Measurements from ENCODE around the gene COPB1.

COPB1 gene

DNA sequence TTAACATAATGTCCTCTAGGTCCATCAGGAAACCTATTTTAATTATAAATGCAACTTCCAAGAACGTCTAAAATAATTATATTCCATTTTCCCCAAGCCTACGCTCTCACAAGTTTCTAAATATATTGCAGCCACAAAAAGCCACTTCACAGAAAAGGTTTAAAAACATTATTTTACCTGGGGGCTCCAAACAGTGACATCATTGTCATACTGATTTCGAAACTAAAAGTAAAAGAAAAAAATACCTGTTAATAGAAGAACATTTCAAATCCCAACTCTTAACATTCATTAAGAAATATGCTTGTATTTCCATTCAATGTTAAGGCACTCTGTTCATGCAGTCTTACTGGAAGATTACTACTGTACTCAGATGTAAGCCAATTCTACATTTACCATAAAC, 19.2 kb upstream of the COPB1 start:
- DNase-seq (ENCODE audit: low read depth, low spot score) = no peak

DNA sequence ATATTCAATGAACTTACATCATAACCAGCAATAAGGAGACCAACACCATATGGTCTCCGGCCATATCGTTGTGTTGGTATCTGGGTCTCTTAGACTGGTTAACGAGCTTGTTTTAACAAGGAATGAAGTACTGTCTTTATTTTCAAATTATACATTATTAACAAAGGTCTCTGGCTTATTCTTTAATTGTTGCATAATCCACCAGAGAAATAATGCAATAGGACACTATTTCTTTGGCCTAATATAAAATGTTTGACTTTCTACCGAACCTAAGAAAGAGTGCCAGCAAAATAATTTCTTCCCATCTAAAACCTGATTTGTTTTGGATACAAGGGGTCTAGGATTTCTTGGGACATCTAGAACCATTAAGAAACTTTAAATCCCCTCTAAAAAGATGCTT, 14.2 kb upstream of the COPB1 start:
- no peak for DNase-seq (ENCODE audit: low read depth, low spot score)

DNA sequence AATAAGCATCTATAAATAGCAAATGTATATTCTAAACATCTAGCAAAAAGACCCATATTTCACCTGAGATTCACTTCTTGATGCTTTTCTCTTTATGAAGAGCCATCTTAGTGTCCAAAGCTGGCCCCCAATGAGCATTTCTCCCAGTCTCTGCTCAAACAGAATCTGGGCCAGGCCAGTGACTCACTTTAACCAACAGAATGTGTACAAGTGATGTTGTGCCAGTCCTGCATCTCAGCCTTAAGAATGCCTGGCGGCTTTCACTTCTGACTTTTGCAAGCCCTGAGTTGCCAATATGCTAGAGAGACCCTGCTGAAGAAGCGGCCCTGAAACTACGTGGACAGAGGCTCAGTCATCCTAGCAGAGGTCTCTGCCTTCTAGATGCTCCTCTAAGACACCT, 6.9 kb upstream of the COPB1 start:
- DNase-seq (ENCODE audit: low read depth, low spot score) = peak; percentile 69

DNA sequence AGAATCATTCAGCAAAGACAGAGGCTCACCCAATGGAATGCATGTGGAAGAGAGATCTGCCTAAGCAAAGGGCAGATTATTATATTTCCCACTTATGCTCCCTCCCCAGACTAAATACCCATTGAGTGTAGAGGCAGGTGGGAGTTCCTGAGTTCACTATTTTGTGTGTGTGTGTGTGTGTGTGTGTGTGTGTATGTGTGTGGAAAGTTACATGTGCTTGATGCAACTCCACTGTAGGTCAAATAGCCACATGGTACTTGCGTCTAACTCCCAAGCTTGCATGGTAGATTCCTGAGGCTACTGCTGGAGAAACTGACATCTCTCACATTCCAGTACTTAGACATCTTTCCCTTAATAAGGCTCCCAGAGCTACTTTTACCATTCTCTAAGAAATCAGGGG, 3.4 kb upstream of the COPB1 start:
- DNase-seq (ENCODE audit: low read depth, low spot score) = no peak

DNA sequence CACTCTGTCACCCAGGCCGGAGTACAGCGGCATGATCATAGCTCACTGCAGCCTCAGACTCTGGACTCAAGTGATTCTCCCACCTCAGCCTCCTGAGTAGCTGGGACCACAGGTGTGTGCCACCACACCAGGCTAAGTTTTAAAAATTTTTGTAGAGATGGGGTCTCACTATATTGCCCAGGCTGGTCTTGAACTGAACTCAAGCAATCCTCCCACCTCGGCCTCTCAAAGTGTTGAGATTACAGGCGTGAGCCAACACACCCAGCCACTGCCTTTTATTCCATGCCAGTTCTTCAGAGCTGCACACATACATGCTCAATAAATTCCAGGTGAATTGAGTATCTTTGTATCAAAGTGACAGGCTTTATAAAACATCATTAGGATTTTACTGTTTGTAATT, 2.4 kb upstream of the COPB1 start:
- DNase-seq (ENCODE audit: low read depth, low spot score) = no peak

DNA sequence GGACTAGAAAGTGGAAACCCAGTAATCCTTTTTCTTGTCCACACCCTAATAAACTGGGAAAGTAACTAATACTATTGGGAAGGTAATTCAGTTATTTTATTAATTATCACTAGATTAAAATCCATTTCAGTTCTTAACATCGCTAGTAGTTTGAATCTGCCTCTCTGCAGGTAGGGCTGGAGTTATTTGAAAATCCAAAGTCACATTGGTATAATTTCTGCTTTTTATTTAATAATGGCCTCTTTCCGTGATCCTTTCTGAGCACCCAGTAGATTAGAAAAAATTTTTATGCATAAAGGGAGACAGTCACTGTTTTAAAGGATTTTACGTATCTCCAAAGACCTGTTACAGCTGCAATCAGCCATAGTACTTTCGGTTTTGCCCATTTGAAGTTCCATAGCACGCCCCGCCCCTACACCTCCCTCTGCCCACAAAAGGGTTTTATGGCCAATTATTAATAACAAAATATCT, 605 bp upstream of the COPB1 start:
- DNase-seq (ENCODE audit: low read depth, low spot score) = peak; percentile 67

DNA sequence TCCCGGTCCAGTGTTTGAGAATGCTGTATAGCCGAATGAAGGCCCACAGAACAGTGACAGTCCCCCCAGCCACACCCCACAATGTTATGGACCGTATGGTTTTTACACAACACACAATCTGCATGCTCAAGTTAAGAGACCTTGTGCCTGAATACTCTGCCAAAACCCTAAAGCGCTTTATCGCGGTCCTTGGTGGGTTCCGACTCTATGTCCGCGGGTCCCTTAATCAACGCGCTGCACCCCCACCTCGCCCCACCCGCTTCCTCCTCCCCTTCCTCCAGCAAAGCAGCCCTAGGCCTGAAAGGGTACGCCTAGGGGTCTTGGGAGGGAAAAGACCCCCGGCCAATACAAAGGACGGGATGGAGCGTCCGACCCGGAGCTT, 442 bp downstream of the COPB1 start:
- peak; percentile 50 for DNase-seq (ENCODE audit: low read depth, low spot score)

DNA sequence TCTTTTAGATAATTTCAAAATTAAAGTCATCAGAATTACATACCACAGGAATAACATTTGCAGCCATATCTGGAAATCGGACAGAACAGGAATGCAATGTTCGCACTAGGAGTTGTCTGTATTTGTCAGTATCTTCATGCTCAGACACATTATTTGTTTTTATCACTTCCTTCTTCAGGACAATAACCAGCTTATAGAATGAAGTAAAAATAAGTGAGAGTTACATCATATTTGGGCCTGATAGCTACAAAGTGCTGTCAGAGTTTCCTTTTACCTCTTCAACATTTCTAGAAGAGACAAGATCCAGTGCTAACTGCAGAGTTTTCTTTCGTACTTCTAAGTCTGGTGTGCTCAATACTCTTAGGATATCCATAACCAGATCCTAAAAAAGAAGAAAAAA, 18.9 kb downstream of the COPB1 start:
- no peak for DNase-seq (ENCODE audit: low read depth, low spot score)

DNA sequence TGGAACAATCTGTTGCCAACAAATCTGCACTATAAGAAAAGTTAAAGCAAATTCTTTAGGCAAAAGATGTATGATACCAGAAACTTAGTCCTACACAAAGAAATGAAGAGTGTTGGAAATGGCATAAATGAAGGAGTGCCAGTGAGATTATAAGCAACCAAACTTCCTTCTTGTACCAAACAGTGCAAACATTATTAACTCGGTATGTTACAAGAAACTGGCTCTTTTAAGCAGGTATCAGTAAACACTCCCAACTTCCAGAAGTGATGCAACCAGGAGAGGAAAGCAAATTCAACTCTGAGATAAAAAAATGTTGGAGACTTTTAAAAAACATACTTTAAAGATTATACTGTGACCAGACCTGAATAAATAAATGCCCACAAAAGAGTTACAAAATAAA, 28.5 kb downstream of the COPB1 start:
- DNase-seq (ENCODE audit: low read depth, low spot score) = no peak

DNA sequence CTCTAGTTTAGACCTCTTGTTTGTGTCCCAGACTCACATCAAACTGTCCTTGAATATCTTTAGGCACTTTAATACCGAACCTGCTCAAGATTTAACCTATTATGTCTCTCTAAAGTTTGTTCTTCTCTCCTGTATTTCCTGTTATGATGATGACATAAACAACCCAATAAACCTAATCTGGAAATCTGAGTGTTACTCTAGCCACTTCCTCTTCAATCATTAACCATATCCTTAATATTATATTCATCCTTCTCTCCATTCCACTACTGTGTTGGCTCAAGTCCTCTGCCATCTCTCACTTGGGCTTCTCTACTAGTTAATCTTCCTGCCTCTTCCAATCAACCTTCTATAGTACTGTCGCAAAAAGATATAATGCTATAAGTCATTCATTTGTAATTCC, 36.0 kb downstream of the COPB1 start:
- DNase-seq (ENCODE audit: low read depth, low spot score) = no peak

DNA sequence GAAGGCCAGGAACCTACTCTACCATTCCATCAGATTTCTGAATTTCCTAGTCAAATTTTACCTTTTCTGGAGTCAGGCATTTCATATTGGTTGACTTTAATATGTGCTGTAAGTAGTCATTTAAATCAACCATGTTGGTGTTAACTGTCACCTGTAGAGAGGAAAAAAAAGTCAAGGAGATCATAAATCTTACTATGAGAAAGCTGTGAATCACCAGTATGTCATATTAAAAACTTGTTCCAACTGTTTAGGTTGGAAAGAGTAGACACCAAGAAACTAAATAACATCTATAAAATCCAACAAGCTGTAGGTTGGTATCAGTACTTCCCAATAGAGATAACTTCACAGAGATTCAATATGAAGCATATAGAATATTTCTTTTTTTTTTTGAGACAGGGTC, 39.5 kb downstream of the COPB1 start:
- no peak for DNase-seq (ENCODE audit: low read depth, low spot score)

DNA sequence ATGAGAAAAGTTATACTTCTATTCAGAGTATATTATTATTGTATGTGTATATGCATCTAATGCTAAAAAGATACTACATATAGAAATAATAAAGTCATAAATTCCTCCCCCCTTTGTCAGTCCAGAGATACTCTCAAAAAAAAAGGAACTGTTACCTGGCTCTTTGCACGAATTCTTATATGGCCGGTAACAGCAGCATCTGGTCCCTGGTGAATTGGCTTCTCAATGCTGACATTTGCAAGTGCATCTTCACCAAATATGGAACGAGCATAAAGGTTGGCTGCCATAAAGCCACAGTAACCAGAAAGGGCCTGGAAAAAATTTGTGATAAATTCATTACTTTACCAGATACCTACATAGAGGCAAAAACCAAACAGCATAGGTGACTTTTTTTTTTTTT, 41.2 kb downstream of the COPB1 start:
- no peak for DNase-seq (ENCODE audit: low read depth, low spot score)

DNA sequence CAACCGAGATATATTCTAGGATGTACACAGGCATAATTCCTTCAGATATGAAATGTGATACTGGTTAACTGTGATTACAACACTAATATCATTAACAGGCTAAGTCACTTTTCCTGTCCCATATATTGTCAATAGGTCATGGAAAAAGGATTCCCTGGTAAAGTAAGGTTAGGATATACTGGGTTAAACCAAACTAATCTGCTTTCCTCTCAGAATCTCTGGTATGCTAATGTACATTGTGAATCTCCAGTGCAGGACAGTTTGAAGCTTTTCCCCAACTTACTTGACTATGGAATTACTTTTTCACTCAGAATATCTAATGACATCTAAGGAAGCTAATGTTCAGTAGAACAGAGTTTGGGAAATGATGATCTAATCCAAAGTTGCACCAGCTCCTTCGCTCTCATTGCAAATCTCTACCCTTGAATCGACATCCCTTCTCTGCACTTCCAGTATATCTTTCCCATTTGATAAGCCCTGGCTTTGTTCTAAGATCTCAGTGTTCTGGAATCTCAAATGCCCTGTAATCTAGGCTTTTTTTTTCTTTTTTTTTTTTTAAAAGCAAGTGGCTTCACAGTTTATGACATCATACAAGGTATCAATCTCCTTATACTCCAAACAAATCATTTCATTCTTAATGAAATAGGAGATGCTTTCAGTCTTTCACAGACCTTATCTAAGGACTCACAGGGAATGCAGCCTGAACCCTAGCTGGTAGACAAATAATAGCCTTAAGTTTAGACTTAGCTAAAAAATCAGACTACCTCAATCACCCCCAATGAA, 43.8 kb downstream of the COPB1 start:
- DNase-seq (ENCODE audit: low read depth, low spot score) = no peak

DNA sequence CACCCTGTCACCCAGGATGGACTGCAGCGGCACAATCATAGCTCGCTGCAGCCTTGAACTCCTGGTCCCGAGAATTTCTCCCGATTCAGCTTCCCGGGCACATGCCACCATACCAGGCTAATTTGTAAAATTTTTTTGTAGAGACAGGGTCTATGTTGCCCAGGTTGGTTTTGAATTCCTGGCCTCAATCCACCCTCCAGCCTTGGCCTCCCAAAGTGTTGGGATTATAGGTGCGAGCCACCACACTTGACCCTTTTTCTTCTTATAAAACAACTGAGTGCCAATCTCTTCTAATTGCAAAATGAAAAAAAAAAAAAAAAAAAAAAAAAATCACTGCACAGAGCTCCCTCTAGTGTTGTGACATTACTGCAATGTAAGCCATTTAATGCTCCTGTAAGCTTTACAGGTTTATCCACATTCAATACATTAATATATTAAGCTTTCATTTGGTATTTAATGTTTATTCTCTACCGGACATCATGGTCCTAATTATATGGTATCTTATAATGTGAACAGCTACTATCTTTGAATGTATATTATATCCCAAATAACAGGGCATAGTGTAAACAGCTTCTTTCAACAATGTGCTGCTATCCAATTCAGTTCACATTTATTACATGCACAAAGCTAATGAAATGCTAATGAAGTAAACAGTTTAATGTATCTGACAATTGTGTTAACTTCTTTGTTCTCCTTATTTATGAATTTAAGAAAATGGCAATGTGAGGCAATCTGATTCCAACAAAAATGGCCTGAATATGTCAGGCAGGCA, 44.6 kb downstream of the COPB1 start:
- peak; percentile 43 for DNase-seq (ENCODE audit: low read depth, low spot score)

DNA sequence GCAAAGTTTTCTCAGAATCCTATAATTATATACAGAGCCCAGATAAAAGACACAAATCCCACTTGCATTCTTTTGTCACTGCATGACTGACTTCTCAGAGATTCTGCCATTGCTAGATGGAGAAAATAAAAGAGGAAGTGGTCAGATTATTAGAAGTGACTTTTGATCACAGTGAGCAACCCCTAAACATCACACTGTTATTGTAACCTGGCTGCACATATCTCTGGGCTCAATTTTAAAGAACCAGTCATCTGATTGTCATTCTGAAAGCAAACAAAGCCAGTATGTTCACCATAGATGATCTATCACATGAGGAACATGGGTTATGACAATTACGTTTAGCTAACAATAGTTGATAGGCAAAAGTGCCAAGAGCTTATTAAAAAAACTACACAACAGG, 47.8 kb downstream of the COPB1 start:
- no peak for DNase-seq (ENCODE audit: low read depth, low spot score)

DNA sequence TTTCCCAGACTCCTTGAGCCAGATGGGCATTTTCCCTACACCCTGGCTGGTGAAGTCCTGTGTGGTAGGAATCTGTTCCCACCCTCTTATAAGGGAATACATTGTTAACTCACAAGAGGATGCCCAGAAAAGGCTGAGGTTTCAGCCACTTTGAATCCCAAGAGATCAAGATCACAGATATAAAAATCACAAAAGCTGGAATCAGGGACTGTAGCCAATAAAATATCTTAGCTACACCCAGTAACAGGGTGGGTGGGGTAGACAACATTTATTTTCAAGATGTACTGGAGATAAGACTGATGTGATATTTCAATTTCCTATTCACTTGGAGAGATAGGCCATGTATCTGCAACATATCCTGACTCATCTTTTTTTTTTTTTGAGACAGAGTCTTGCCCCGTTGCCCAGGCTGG, 50.3 kb downstream of the COPB1 start:
- no peak for DNase-seq (ENCODE audit: low read depth, low spot score)

DNA sequence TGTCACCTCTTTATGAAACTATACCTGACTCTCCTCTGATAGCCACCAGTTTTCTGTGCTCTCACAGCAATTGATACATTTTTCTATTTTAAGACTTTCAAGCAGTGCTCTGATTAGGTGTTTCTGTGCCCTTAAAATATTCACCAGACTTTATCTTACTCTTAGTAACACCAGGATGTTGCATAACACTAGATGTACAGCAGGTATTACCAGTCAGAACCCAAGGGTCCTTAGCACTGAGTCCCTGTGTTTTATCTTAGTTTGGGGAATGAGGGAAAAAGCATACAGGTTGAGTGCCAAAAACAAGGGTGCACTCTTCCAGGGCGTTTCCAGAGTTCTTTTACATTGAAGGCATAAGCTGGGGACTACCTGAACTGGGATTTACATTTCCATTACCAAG, 51.4 kb downstream of the COPB1 start:
- DNase-seq (ENCODE audit: low read depth, low spot score) = no peak

DNA sequence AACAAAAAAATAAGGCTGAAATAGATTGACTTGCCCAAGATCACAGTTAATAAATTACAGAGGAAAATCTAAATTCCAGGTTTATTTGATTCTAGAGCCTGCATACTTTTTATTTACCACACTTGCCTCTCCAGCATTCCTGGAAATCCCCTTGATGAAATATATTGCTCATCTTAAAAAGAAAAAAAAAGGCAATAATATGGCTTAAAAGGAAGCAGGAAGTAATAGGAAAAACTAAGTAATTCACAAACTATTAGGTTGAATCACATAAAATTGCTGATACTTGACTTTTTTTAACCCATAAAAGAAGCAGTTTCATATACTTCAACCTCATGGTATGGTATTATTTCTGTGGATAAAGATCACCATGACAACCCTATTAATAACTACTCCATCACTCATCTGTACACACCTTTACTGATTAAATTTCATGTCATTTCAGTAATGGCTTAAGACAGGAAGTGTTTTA, 52.9 kb downstream of the COPB1 start:
- peak; percentile 41 for DNase-seq (ENCODE audit: low read depth, low spot score)

DNA sequence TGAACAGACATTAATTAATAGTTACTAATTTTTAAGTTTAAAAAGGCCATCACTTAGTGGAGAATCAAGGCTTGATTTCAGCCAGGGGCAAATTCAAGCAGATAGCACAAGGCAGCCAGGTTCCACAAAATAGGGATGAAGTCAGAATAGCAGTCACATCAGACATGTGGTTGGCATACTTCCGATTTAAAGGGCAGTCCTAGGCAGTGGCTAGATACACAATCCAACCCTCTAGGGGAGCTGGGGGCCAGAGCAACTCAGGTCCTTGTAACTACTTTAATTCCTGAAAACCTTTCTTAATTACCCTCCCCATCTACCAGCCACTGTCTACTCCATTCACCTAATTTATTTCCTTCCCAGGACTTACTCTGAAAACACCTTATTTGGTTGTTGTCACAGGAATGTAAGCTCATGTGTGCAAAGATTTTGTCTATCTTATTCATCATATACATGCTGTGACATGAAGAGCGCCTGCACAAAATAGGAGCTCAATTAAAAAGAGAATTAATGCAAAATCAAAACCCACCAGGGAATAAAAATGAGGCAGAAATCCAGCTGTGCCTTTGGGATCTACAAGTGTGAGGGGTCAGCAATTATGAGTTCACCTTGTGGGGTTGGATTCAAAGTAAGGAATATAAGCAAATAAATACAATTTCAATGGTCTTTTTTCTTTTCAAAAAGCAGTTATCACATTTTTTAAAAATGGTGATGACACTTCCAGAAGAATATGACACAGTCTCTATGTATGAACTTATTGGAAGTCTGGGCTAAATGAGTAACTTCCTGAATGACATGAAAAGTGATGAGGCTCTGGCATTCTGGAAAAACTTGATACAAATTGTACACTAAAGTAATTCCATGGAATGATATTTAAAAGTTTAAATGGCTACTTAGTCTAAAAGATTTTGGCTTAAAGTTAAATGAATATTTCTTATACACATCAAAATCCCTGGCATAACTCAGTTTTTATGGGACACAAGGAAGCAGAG, 53.8 kb downstream of the COPB1 start:
- no peak for DNase-seq (ENCODE audit: low read depth, low spot score)

DNA sequence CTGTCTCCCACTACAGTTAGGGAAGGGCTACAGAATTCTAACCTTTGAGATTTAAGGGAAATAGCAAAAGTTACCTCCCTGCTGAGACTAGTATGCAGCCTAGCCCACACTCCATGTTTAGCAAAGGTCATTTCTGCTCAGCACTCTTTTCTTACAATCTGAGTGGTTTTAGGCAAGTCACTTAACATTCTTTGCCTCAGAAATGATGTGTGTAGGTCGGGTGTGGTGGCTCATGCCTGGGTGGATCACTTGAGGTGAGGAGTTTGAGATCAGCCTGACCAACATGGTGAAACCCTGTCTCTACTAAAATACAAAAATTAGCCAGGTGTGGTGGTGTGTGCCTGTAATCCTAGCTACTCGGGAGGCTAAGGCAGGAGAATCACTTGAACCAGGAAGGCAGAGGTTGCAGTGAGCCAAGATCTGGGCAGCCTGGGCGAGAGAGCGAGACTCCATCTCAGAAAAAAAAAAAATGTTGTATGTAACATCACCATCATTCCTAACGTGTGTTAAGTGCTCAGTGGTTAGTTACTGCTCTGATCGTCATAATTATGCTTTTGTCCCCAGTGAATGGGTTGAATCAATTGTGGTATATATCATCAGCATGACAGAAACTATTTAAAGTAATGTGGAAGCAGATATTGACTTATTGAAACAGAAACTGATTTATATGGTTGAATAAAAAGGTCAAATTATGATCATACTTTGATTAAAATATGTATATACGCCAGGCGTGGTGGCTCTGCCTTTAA, 55.0 kb downstream of the COPB1 start:
- DNase-seq (ENCODE audit: low read depth, low spot score) = no peak

DNA sequence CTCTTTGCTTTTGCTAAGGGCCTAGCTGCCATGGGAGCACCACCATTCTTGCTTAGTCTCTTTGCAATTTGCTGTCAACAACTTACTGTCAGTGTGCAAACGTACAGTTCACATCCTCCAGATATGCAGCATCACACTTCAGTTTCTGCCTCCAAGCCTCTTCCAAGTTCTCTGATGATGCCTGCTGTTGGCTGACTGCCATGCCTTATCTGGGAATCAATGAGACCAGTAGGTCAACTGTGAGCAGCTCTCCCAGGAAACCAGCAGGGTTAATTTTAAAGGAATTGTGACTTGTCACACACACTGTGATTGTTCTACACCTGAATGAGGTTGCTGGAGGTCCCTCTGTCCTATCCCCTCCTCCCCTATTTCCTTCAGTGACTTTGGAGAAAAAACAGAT, 56.0 kb downstream of the COPB1 start:
- DNase-seq (ENCODE audit: low read depth, low spot score) = peak; percentile 70

Measured in astrocyte of the hippocampus (primary cell).